OCI-LY3 (cell line): Measurements from ENCODE around the gene ESRRB.

Experiments
- H2AFZ ChIP-seq: fragments of 200-600, 300-600 bp; shearing (Covaris generic); 2 replicates; pipeline ENCODE4 v1.6.0; 2014; ENCODE audit warnings: antibody characterized with exemption, low read depth, low read length
- H3K27ac ChIP-seq: fragments of 200-600, 300-600 bp; sonication (generic); 2 replicates; pipeline ENCODE4 v1.5.1; 2014; ENCODE audit warnings: mild to moderate bottlenecking, low read length, moderate library complexity, mixed read lengths
- H3K27me3 ChIP-seq: fragments of 200-600, 300-600 bp; sonication (generic); 2 replicates; pipeline ENCODE4 v1.6.1; 2014; ENCODE audit warnings: low read depth, low read length, mixed read lengths
- H3K36me3 ChIP-seq: fragments of 200-600, 300-600 bp; sonication (generic); replicated peaks from 2 replicates; pipeline ENCODE3; 2014; ENCODE audit warnings: low read depth, low read length, mixed read lengths
- H3K4me1 ChIP-seq: fragments of 300-600, 200-600 bp; sonication (generic); 2 replicates; pipeline ENCODE4 v1.6.1; 2014; ENCODE audit warnings: low read length, mixed read lengths
- H3K4me2 ChIP-seq: fragments of 200-600, 300-600 bp; sonication (generic); 2 replicates; pipeline ENCODE4 v1.6.1; 2014; ENCODE audit warnings: low read length, mixed read lengths
- H3K4me3 ChIP-seq: fragments of 300-600, 200-600 bp; sonication (generic); 2 replicates; pipeline ENCODE4 v1.5.1; 2014; ENCODE audit warnings: antibody characterized with exemption, mild to moderate bottlenecking, low read length, moderate library complexity
- H3K79me2 ChIP-seq: fragments of 300-600, 200-600 bp; shearing (Covaris generic); 2 replicates; pipeline ENCODE4 v1.6.1; 2014; ENCODE audit warnings: mild to moderate bottlenecking, low read length, mixed read lengths
- H3K9ac ChIP-seq: fragments of 300-600, 200-600 bp; shearing (Covaris generic); 2 replicates; pipeline ENCODE4 v1.6.0; 2014; ENCODE audit warnings: mild to moderate bottlenecking, low read length, moderate library complexity
- H3K9me3 ChIP-seq: fragments of 200-600, 300-600 bp; shearing (Covaris generic); 2 replicates; pipeline ENCODE4 v1.6.1; 2014; ENCODE audit warnings: low read length, mixed read lengths; ENCODE audit not compliant: insufficient read depth
- H4K20me1 ChIP-seq: fragments of 200-600, 300-600 bp; sonication (generic); 2 replicates; pipeline ENCODE4 v1.6.1; 2016; ENCODE audit warnings: low read length, mixed read lengths; ENCODE audit not compliant: insufficient read depth
- EZH2phosphoT487 ChIP-seq: fragments of 200-600 bp; shearing (Covaris generic); IDR thresholded peaks from 2 replicates; pipeline ENCODE4 v1.6.1; 2018; ENCODE audit warnings: antibody characterized with exemption, mixed run types, low read depth
- TF ChIP-seq, protein P1 (sequence below): fragments of 200-600, 300-600 bp; sonication (generic); IDR thresholded peaks from 2 replicates; pipeline ENCODE4 v1.5.1; 2014; ENCODE audit warnings: antibody characterized with exemption, low read length, low read depth

ESRRB gene

DNA sequence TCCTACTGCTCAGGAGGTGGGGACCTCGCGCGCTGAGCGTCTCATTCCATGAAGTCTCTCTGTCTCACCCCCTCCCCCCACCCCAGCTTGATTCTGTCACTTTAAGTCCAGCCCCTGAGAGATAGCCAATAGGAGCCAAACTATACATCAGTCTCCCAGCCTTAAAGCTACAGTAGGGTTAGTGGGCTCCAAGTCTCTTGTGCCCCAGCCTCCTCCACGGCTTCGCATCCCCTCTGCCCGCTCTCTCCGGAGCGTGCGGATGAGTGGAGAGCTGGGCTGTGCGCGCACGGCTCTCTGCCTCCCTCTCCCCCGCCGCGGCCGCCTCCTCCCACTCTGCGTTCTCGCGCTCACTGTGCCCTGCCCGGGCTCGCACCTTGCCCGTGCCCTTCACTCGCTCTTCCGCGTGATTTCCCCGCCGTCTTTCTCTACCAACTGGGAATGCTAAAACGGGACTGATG lies at the start of gene ESRRB:
TSS of gene ESRRB (plus strand) at position 191 of the 458 bp plus-strand sequence. CDS start at position 456, 265 bp downstream.
- H2AFZ ChIP-seq, result no peak within 1 kb of the TSS
- no peak within 1 kb of the TSS for H3K27ac ChIP-seq

DNA sequence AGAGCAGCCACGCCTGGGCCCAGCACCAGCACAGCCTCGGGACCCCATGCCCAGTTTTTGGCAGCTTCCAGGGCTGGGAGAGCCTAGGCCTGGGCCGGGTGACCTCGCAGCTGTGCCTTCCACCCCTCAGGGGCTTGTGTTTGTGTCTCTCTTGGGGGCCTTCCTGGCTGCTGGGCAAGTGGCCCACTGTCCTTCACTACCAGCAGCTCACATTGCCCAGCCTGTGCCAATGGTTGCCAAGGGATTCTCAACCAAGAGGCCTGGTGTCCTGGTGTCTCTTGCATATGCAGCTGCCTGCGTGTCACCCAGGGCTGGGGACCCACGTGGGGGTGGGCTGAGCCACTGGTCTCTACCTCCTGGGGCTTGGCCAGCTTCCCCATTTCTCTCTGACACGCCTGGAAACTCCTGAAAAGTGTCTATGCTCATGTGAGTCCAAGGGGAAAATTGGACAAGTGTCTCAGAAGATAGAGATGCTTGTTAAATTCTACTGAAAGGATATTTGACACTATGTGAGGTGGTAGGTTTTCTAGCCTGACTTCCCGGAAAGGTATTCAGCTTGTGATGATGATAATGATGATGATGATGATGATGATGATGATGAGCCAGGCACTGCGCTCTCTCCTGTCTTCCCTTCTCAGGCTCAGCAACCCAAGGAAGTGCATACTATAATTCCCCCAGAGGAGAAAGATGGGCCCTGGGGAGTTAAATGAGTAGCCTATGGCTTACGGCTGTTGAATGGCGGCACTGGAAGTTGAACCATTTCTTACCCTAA lies 48.8 kb upstream of the ESRRB start:
- Histone ChIP-seq H4K20me1 (no peaks in the 10 kb centered on the region), H3K27ac (no peak overlapping the region), H3K4me3 (no peak overlapping the region), H3K4me1 (no peaks in the 10 kb centered on the region), H3K79me2 (no peaks in the 10 kb centered on the region), H3K27me3 (no peaks in the 10 kb centered on the region), H3K4me2 (no peak overlapping the region), H3K36me3 (no peaks in the 10 kb centered on the region), H3K9me3 (no peaks in the 10 kb centered on the region), H2AFZ (no peak overlapping the region), H3K9ac (no peak overlapping the region)
- TF ChIP-seq, protein P1, sequence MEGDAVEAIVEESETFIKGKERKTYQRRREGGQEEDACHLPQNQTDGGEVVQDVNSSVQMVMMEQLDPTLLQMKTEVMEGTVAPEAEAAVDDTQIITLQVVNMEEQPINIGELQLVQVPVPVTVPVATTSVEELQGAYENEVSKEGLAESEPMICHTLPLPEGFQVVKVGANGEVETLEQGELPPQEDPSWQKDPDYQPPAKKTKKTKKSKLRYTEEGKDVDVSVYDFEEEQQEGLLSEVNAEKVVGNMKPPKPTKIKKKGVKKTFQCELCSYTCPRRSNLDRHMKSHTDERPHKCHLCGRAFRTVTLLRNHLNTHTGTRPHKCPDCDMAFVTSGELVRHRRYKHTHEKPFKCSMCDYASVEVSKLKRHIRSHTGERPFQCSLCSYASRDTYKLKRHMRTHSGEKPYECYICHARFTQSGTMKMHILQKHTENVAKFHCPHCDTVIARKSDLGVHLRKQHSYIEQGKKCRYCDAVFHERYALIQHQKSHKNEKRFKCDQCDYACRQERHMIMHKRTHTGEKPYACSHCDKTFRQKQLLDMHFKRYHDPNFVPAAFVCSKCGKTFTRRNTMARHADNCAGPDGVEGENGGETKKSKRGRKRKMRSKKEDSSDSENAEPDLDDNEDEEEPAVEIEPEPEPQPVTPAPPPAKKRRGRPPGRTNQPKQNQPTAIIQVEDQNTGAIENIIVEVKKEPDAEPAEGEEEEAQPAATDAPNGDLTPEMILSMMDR, result no peak
- no peak for TF ChIP-seq EZH2phosphoT487

More for the DNA sequence above, at the start of gene ESRRB:
- Histone ChIP-seq H3K9me3 (no peaks in the 10 kb centered on the region), H3K36me3 (no peaks in the 10 kb centered on the region), H3K4me1 (no peaks in the 10 kb centered on the region), H4K20me1 (no peaks in the 10 kb centered on the region), H3K79me2 (no peaks in the 10 kb centered on the region), H3K4me3 (no peak within 1 kb of the TSS), H3K4me2 (no peak within 1 kb of the TSS), H3K27me3 (peaks cover 17% of the 10 kb centered on the region), H3K9ac (no peak within 1 kb of the TSS)
- TF ChIP-seq, protein P1, result no peak
- TF ChIP-seq EZH2phosphoT487, result no peak

DNA sequence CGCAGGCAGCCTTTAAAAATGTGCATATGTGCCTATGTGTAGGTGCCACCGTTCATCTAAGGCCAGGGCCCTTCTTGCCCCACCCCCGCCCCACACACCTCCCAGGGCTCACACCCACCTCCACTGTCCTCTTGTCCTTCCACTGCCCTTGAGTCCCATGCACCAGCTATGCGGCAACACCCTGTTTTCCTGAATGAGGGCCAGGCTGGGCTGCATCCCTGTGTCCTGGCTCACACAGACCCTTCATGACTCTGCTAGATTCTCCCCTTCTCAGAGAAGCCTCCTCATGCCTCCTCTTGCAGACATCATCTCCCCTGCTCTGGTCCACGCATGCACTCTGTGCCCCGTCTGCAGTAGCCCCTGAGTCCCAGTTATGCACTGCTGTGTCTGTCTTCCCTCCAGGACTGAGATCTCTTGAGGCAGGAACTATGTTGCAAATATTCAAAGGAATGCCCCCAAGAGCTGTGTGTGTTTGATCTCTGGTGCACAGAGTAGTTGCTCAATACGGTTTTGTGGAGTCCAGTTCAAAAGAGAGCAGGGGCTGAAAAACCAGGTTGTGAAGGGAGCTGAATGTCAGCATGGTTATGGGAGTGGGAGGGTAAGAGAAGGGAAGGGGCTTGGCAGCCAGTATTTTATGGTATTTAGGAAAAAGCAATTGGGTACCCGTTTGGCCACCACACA lies 47.3 kb upstream of the ESRRB start:
- no peaks in the 10 kb centered on the region for H3K27me3 ChIP-seq
- no peak overlapping the region for H3K4me2 ChIP-seq
- no peaks in the 10 kb centered on the region for H3K36me3 ChIP-seq
- no peaks in the 10 kb centered on the region for H4K20me1 ChIP-seq
- no peak overlapping the region for H3K4me3 ChIP-seq
- H2AFZ ChIP-seq, result no peak overlapping the region
- no peak for TF ChIP-seq EZH2phosphoT487
- TF ChIP-seq, protein P1, result no peak
- H3K9me3 ChIP-seq, result no peaks in the 10 kb centered on the region
- H3K4me1 ChIP-seq, result no peaks in the 10 kb centered on the region
- no peak overlapping the region for H3K9ac ChIP-seq
- no peak overlapping the region for H3K27ac ChIP-seq
- H3K79me2 ChIP-seq, result no peaks in the 10 kb centered on the region

DNA sequence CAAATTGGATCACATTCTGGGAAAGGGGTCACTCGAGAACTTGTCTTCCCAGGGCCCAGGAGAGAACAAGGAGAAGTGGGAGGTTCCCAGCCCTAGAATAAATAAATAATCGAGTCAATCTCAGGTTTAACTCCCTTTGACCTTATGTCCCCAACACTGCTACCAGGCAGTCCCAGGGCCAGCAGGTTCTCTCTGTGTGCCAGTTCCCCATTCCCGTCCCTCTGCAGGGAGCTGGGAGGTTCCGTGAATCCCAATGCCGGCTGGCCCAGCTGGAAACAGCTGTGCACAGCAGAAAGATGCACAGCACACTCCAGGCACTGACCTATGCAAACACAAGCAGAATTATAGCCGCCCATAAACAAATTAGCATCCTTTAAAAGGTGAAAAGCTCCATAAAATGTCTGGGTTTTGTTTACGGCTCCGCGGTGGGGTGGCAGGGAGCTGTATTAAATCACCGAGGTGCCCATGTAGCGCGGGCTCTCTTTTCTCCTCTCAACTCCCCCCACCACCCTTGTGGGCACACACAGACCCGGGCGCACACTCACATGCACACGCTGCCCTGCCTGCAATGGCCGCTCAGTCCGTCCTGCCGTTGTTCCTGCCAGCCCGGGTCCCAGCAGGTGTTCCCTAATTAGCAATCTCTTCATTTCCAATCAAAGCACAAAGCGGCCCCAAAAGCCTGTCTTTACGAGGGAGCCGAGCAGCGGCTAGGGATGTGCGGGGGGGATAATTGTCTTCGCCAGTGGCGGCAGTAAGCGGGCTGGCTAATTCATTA lies 46.6 kb upstream of the ESRRB start:
- Histone ChIP-seq H3K9ac (no peak overlapping the region), H3K4me2 (no peak overlapping the region), H3K27ac (no peak overlapping the region), H3K27me3 (no peaks in the 10 kb centered on the region), H3K4me1 (no peaks in the 10 kb centered on the region), H3K36me3 (no peaks in the 10 kb centered on the region), H4K20me1 (no peaks in the 10 kb centered on the region), H3K9me3 (no peaks in the 10 kb centered on the region), H3K79me2 (no peaks in the 10 kb centered on the region), H3K4me3 (no peak overlapping the region), H2AFZ (no peak overlapping the region)
- no peak for TF ChIP-seq EZH2phosphoT487
- TF ChIP-seq, protein P1, result no peak
